Measurements from ENCODE around the gene ROCK2.

GRCh38 chr2:11368059-11368572 lies 23.7 kb upstream of the ROCK2 start:
- TF ChIP-seq CTCF (IDR thresholded peaks at IDR 0.05): no peak
- no peak for TF ChIP-seq POLR2A (IDR thresholded peaks at IDR 0.05)
